Epithelial cell of prostate (primary cell): ENCODE data around the gene CDC40.
"Not testable (repeated sequence)": the region's sequence is repeated elsewhere in the genome, so short reads cannot be mapped to it uniquely, and the experiment has no call there.

ENCODE experiments used
- DNase-seq: peaks from one replicate; pipeline ENCODE4 v3.0.0-alpha.2; 2011; ENCODE audit warnings: low read depth, low spot score
- H3K27ac ChIP-seq: fragments of 450-650 bp; 2 replicates; pipeline ENCODE4 v1.5.1; 2017; ENCODE audit warnings: mild to moderate bottlenecking

The CDC40 gene

DNA sequence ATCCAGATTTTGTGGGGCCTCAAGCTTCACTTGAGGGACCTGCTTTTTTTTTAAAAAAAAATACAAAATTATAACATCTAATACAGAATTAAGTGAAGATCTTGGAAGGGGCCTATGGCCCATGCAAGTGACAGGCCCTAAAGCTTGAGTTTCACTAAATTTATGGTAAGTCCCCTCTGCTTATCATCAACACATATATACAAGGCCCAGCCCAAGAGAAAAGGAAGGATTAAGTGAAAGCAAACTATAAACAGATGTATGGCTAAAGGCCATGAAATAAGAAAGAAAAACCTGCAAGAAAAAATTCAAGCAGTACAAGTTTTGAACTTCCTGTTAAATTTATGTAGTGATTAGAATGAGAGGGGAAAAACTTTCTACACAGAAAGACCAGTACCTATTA is 86.8 kb downstream of the CDC40 start:
- no peak overlapping the region for H3K27ac ChIP-seq
- no peak for DNase-seq

DNA sequence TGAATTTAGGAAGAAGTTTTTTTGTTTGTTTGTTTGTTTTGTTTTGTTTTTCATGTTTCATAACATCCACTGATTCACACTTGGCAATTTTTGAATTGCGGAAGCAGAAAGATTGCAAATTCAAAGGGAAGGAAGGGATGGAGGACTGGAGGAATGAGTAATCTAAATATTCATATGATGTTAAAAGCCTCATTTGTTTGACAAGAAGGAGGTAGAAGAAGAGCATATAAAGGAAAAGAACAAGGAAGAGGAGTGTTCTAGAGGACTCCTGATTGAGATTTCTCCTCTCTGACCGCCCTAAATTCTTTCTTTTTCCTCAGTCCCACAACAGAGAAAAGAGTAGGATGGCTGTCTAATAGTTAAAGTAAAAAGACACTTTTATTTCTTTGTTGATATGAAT is 89.4 kb downstream of the CDC40 start:
- DNase-seq = no peak
- no peak overlapping the region for H3K27ac ChIP-seq

GRCh38 chr6:110270165-110270564 is 89.9 kb downstream of the CDC40 start:
- no peak overlapping the region for H3K27ac ChIP-seq
- DNase-seq = no peak

DNA sequence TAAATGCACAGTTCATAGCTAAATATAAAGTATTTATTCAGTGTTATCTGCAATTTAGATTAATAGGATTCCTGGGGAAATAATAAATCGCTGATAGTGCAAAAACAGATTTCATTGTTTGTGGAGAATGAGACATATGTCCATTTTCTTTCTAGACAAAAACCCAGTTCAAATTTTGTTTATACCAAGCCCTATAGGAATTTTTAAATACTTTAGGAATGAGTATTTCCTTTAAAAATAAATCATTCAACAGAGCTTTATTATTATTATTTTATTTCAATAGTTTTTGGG is 91.5 kb downstream of the CDC40 start:
- H3K27ac ChIP-seq = no peak overlapping the region
- DNase-seq = no peak

- DNase-seq, H3K27ac ChIP-seq: not testable (repeated sequence)
These were observed 92.6 kb downstream of the CDC40 start for GRCh38 chr6:110272781-110273180.

DNA sequence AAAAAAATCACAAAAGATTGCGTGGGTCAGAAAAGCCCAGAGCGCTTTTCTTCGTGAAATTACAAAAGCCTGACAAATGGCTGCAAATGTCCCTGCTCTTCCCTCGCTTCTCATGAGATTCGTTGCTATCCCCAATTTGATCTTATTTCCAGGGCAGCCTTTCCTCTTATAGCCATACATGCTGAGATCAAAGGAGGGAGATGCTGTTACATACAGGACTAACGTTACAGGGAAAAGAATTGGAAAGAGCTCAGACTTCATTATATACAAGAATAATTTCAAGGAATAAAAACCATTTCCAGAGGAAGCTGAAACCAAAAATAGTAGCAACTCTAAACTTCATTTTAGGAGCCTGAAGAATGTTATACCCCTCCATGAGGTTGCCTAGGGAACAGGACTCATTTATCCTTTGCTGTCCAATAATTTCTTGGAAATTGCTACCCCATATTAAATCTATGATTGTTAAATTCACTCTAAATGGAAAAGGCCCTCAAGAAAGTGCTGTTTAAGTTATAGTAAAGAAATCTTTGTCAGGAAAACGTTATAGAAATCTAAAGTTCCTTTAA is 97.0 kb downstream of the CDC40 start:
- no peak overlapping the region for H3K27ac ChIP-seq

More for the DNA sequence above, 97.0 kb downstream of the CDC40 start:
- no peak for DNase-seq
